ENCODE results near the gene PITPNM1. TPM values are rescaled to one million over a fixed set of nuclear protein-coding genes. Genes with fewer than 3 reads are reported as not detected.
"Not testable (repeated sequence)": the region's sequence is repeated elsewhere in the genome, so short reads cannot be mapped to it uniquely, and the experiment has no call there.

PITPNM1 gene
- total RNA-seq, 1 donor from 2014 or later = 50.8 TPM

GRCh38 chr11:67516806-67517205, 11.6 kb upstream of the PITPNM1 start:
- H3K27me3 ChIP-seq (ENCODE audit: control insufficient read depth, insufficient read depth, low read length) = no peaks in the 10 kb centered on the region
- TF ChIP-seq CTCF (IDR thresholded peaks at IDR 0.05; ENCODE audit: insufficient read depth, low read length, poor library complexity, severe bottlenecking) = no peak
- H3K4me3 ChIP-seq (ENCODE audit: low read depth, low read length) = no peak overlapping the region
- H3K36me3 ChIP-seq (ENCODE audit: control insufficient read depth, insufficient read depth, low read length) = no peaks in the 10 kb centered on the region
- no peak for DNase-seq (ENCODE audit: low read depth)

GRCh38 chr11:67514116-67514515, 9.0 kb upstream of the PITPNM1 start:
- H3K36me3 ChIP-seq (ENCODE audit: control insufficient read depth, insufficient read depth, low read length) = no peaks in the 10 kb centered on the region
- TF ChIP-seq CTCF (IDR thresholded peaks at IDR 0.05; ENCODE audit: insufficient read depth, low read length, poor library complexity, severe bottlenecking) = no peak
- H3K4me3 ChIP-seq (ENCODE audit: low read depth, low read length) = no peak overlapping the region
- H3K27me3 ChIP-seq (ENCODE audit: control insufficient read depth, insufficient read depth, low read length) = no peaks in the 10 kb centered on the region
- no peak for DNase-seq (ENCODE audit: low read depth)

GRCh38 chr11:67511558-67511957, 6.4 kb upstream of the PITPNM1 start:
- not testable (repeated sequence) for H3K27me3 ChIP-seq (ENCODE audit: control insufficient read depth, insufficient read depth, low read length); DNase-seq (ENCODE audit: low read depth); H3K4me3 ChIP-seq (ENCODE audit: low read depth, low read length); H3K36me3 ChIP-seq (ENCODE audit: control insufficient read depth, insufficient read depth, low read length)

- Histone ChIP-seq H3K4me3 (ENCODE audit: low read depth, low read length) (no peak overlapping the region), H3K27me3 (ENCODE audit: control insufficient read depth, insufficient read depth, low read length) (no peaks in the 10 kb centered on the region), H3K36me3 (ENCODE audit: control insufficient read depth, insufficient read depth, low read length) (no peaks in the 10 kb centered on the region)
- DNase-seq (ENCODE audit: low read depth) = no peak
- TF ChIP-seq CTCF (IDR thresholded peaks at IDR 0.05; ENCODE audit: insufficient read depth, low read length, poor library complexity, severe bottlenecking) = no peak
These were observed 4.8 kb upstream of the PITPNM1 start for GRCh38 chr11:67510023-67510345.

- Histone ChIP-seq H3K36me3 (ENCODE audit: control insufficient read depth, insufficient read depth, low read length) (no peaks in the 10 kb centered on the region), H3K4me3 (ENCODE audit: low read depth, low read length) (peak overlapping the region; percentile 89), H3K27me3 (ENCODE audit: control insufficient read depth, insufficient read depth, low read length) (no peaks in the 10 kb centered on the region)
- peak; percentile 66 for DNase-seq (ENCODE audit: low read depth)
- no peak for TF ChIP-seq CTCF (IDR thresholded peaks at IDR 0.05; ENCODE audit: insufficient read depth, low read length, poor library complexity, severe bottlenecking)
These were observed 3.4 kb upstream of the PITPNM1 start for GRCh38 chr11:67508486-67509121.

- TF ChIP-seq CTCF (IDR thresholded peaks at IDR 0.05; ENCODE audit: insufficient read depth, low read length, poor library complexity, severe bottlenecking) = no peak
- DNase-seq (ENCODE audit: low read depth) = peak; percentile 97
These were observed 2.8 kb upstream of the PITPNM1 start, which contains the start of gene CDK2AP2 for GRCh38 chr11:67507864-67508485. TSS of gene CDK2AP2 (minus strand) at chr11:67508162. CDS start at chr11:67508082, 80 bp downstream.

More at GRCh38 chr11:67507864-67508485, 2.8 kb upstream of the PITPNM1 start, which contains the start of gene CDK2AP2:
- Histone ChIP-seq H3K27me3 (ENCODE audit: control insufficient read depth, insufficient read depth, low read length) (no peaks in the 10 kb centered on the region), H3K4me3 (ENCODE audit: low read depth, low read length) (peak within 1 kb of the TSS; percentile 89), H3K36me3 (ENCODE audit: control insufficient read depth, insufficient read depth, low read length) (no peaks in the 10 kb centered on the region)

Measured in kidney epithelial cell (primary cell).